HepG2 (cell line): ENCODE measurements around the gene WWC1. TPM values are rescaled to one million over a fixed set of nuclear protein-coding genes. Genes with fewer than 3 reads are reported as not detected.

ENCODE experiments used
- GTF3A ChIP-seq: sonication (generic); formaldehyde crosslinking; conservative IDR thresholded peaks from 2 replicates; pipeline ENCODE4 v1.4.0; 2020; ENCODE audit warnings: mild to moderate bottlenecking, missing genetic modification reagents
- HIVEP1 ChIP-seq: sonication (generic); formaldehyde crosslinking; IDR thresholded peaks from 2 replicates; pipeline ENCODE4 v1.4.0; 2020; ENCODE audit warnings: mild to moderate bottlenecking, missing genetic modification reagents
- MAF1 ChIP-seq: sonication (generic); formaldehyde crosslinking; IDR thresholded peaks from 2 replicates; pipeline ENCODE4 v1.5.0; 2020; ENCODE audit warnings: missing genetic modification reagents, borderline replicate concordance
- PITX1 ChIP-seq: sonication (generic); formaldehyde crosslinking; IDR thresholded peaks from 2 replicates; pipeline ENCODE4 v1.5.1; 2020; ENCODE audit warnings: mild to moderate bottlenecking, missing genetic modification reagents
- RAD21 ChIP-seq: fragments of 450-650 bp; formaldehyde crosslinking; IDR thresholded peaks from 2 replicates; pipeline ENCODE4 v1.5.0; 2020; ENCODE audit warnings: mild to moderate bottlenecking
- RORA ChIP-seq: sonication (generic); formaldehyde crosslinking; IDR thresholded peaks from 2 replicates; pipeline ENCODE4 v1.5.0; 2020; ENCODE audit warnings: mild to moderate bottlenecking, missing genetic modification reagents, moderate library complexity
- SALL2 ChIP-seq: sonication (generic); formaldehyde crosslinking; IDR thresholded peaks from 2 replicates; pipeline ENCODE4 v1.8.1; 2023; ENCODE audit warnings: mild to moderate bottlenecking, missing genetic modification reagents, inconsistent platforms
- TARDBP ChIP-seq: sonication (generic); formaldehyde crosslinking; IDR thresholded peaks from 2 replicates; pipeline ENCODE4 v1.8.0; 2022; ENCODE audit warnings: mild to moderate bottlenecking, missing genetic modification reagents
- THAP11 ChIP-seq: IDR thresholded peaks from 2 replicates; pipeline ENCODE4 v1.6.1; 2016; ENCODE audit warnings: missing biosample characterization, missing genetic modification reagents
- ZFY ChIP-seq: sonication (generic); formaldehyde crosslinking; IDR thresholded peaks from 2 replicates; pipeline ENCODE4 v1.4.0; 2020; ENCODE audit warnings: missing genetic modification reagents
- ZNF670 ChIP-seq: sonication (generic); formaldehyde crosslinking; IDR thresholded peaks from 2 replicates; pipeline ENCODE4 v1.8.0; 2022; ENCODE audit warnings: mild to moderate bottlenecking, missing genetic modification reagents, borderline replicate concordance
- polyA plus RNA-seq, 8 experiments: library from polyadenylated mRNA; depleted of rRNA in 3 of 8; stranded (reverse) in 7 of 8; unstranded in 1 of 8; fragments of >200 nt; fragmentation: Illumina TruSeq in 4 of 8; extraction: Trizol in 4 of 8; gene quantifications; 2 replicates each; pipeline versions ENCODE4 v1.2.1 to v1.2.3, GENCODE V29; 2011 to 2016; ENCODE audit warnings: low read depth in 4 of 8, missing spikeins in 1 of 8, mixed read lengths in 1 of 8; ENCODE audit not compliant: insufficient read depth in 1 of 8
- total RNA-seq, 5 experiments: library from RNA; depleted of rRNA; stranded (reverse); fragments of >200 nt; fragmentation: Illumina TruSeq; extraction: Trizol; gene quantifications; 2 replicates each; pipeline ENCODE4 v1.2.3, GENCODE V29; 2016; ENCODE audit warnings: low read depth in 1 of 5
- TF ChIP-seq, protein P1 (sequence below): sonication (generic); formaldehyde crosslinking; IDR thresholded peaks from 2 replicates; pipeline ENCODE4 v1.5.1; 2020; ENCODE audit warnings: mild to moderate bottlenecking, missing genetic modification reagents, moderate library complexity
- TF ChIP-seq, protein P2 (sequence below): sonication (generic); formaldehyde crosslinking; IDR thresholded peaks from 2 replicates; pipeline ENCODE4 v1.8.0; 2022; ENCODE audit warnings: missing genetic modification reagents, mild to moderate bottlenecking, inconsistent platforms, borderline replicate concordance
- TF ChIP-seq, protein P3 (sequence below): sonication (generic); formaldehyde crosslinking; IDR thresholded peaks from 2 replicates; pipeline ENCODE4 v1.5.1; 2020; ENCODE audit warnings: mild to moderate bottlenecking, missing genetic modification reagents, borderline replicate concordance
- TF ChIP-seq, protein P4 (sequence below): IDR thresholded peaks from 2 replicates; pipeline ENCODE4 v1.6.1; 2016; ENCODE audit warnings: low read depth, missing genetic modification reagents, missing compliant biosample characterization

WWC1 gene
- total and polyA plus RNA-seq, 2 of the 13 experiments (the other 11 are each of a cell fraction or from before 2014, with no cell fraction given), result 8.3 to 17.9 TPM

DNA sequence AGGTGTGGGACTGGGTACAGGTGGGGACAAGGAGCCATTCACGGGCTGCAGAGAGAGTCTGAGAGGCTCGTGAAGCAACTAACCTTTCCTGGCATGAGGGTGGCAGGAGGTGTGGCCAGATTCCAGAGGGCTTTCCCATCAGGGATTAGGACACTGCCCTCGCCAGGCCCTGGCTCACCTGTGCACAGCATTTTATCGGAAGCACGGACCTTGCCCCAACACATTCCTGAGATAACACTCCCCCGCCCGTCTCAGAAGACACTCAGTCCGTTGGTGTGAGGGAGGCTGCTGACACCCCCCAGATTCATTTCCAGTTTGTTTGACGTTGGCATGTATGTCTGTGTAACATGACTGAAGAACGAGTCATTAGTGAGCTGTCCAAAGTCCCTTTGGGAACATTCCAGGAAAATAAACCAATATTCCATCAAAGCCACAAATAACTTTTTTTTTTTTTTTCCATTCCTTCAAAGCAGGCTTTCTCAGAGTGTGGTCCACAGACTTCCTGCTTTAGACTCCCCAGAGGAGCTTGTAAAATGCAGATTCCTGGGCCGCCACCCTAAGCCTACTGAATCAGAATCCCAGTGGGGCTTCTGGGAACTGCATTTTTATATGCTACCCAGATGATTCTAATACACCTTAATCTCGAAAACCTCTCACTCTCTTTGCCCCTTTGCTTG is 23.4 kb downstream of the WWC1 start (continued):
- TF ChIP-seq, protein P1, sequence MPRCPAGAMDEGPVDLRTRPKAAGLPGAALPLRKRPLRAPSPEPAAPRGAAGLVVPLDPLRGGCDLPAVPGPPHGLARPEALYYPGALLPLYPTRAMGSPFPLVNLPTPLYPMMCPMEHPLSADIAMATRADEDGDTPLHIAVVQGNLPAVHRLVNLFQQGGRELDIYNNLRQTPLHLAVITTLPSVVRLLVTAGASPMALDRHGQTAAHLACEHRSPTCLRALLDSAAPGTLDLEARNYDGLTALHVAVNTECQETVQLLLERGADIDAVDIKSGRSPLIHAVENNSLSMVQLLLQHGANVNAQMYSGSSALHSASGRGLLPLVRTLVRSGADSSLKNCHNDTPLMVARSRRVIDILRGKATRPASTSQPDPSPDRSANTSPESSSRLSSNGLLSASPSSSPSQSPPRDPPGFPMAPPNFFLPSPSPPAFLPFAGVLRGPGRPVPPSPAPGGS (CRISPR knock-in tag), result no peak
- TF ChIP-seq GTF3A (CRISPR knock-in tag) (0 out of 2 replicates have a peak, but pooled peaks have one; percentile 35), HIVEP1 (CRISPR knock-in tag) (0 out of 2 replicates have a peak, but pooled peaks have one; percentile 24), ZNF670 (CRISPR knock-in tag) (peak; percentile 51; the same call in 1 of the 2 replicates), MAF1 (CRISPR knock-in tag) (no peak), ZFY (no peak), RAD21 (CRISPR knock-in tag) (peak; percentile 29; the same call in 1 of the 2 replicates), THAP11 (peak; percentile 33; the same call in 1 of the 2 replicates), PITX1 (CRISPR knock-in tag) (peak; percentile 92), RORA (CRISPR knock-in tag) (no peak), TARDBP (CRISPR knock-in tag) (0 out of 2 replicates have a peak, but pooled peaks have one; percentile 39), SALL2 (CRISPR knock-in tag) (no peak)
- TF ChIP-seq, protein P2, sequence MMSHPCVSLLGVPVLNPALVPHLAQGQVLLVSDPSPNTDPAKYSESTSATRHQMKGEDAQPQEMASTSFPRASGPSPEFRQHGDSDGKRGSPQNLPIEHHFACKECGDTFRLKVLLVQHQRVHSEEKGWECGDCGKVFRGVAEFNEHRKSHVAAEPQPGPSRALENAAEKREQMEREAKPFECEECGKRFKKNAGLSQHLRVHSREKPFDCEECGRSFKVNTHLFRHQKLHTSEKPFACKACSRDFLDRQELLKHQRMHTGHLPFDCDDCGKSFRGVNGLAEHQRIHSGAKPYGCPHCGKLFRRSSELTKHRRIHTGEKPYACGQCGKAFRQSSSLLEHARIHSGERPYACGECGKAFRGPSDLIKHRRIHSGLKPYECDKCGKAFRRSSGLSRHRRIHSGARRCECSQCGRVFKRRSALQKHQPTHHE (CRISPR knock-in tag), result no peak
- TF ChIP-seq, protein P3, sequence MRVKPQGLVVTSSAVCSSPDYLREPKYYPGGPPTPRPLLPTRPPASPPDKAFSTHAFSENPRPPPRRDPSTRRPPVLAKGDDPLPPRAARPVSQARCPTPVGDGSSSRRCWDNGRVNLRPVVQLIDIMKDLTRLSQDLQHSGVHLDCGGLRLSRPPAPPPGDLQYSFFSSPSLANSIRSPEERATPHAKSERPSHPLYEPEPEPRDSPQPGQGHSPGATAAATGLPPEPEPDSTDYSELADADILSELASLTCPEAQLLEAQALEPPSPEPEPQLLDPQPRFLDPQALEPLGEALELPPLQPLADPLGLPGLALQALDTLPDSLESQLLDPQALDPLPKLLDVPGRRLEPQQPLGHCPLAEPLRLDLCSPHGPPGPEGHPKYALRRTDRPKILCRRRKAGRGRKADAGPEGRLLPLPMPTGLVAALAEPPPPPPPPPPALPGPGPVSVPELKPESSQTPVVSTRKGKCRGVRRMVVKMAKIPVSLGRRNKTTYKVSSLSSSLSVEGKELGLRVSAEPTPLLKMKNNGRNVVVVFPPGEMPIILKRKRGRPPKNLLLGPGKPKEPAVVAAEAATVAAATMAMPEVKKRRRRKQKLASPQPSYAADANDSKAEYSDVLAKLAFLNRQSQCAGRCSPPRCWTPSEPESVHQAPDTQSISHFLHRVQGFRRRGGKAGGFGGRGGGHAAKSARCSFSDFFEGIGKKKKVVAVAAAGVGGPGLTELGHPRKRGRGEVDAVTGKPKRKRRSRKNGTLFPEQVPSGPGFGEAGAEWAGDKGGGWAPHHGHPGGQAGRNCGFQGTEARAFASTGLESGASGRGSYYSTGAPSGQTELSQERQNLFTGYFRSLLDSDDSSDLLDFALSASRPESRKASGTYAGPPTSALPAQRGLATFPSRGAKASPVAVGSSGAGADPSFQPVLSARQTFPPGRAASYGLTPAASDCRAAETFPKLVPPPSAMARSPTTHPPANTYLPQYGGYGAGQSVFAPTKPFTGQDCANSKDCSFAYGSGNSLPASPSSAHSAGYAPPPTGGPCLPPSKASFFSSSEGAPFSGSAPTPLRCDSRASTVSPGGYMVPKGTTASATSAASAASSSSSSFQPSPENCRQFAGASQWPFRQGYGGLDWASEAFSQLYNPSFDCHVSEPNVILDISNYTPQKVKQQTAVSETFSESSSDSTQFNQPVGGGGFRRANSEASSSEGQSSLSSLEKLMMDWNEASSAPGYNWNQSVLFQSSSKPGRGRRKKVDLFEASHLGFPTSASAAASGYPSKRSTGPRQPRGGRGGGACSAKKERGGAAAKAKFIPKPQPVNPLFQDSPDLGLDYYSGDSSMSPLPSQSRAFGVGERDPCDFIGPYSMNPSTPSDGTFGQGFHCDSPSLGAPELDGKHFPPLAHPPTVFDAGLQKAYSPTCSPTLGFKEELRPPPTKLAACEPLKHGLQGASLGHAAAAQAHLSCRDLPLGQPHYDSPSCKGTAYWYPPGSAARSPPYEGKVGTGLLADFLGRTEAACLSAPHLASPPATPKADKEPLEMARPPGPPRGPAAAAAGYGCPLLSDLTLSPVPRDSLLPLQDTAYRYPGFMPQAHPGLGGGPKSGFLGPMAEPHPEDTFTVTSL (CRISPR knock-in tag), result peak; percentile 63
- TF ChIP-seq, protein P4, sequence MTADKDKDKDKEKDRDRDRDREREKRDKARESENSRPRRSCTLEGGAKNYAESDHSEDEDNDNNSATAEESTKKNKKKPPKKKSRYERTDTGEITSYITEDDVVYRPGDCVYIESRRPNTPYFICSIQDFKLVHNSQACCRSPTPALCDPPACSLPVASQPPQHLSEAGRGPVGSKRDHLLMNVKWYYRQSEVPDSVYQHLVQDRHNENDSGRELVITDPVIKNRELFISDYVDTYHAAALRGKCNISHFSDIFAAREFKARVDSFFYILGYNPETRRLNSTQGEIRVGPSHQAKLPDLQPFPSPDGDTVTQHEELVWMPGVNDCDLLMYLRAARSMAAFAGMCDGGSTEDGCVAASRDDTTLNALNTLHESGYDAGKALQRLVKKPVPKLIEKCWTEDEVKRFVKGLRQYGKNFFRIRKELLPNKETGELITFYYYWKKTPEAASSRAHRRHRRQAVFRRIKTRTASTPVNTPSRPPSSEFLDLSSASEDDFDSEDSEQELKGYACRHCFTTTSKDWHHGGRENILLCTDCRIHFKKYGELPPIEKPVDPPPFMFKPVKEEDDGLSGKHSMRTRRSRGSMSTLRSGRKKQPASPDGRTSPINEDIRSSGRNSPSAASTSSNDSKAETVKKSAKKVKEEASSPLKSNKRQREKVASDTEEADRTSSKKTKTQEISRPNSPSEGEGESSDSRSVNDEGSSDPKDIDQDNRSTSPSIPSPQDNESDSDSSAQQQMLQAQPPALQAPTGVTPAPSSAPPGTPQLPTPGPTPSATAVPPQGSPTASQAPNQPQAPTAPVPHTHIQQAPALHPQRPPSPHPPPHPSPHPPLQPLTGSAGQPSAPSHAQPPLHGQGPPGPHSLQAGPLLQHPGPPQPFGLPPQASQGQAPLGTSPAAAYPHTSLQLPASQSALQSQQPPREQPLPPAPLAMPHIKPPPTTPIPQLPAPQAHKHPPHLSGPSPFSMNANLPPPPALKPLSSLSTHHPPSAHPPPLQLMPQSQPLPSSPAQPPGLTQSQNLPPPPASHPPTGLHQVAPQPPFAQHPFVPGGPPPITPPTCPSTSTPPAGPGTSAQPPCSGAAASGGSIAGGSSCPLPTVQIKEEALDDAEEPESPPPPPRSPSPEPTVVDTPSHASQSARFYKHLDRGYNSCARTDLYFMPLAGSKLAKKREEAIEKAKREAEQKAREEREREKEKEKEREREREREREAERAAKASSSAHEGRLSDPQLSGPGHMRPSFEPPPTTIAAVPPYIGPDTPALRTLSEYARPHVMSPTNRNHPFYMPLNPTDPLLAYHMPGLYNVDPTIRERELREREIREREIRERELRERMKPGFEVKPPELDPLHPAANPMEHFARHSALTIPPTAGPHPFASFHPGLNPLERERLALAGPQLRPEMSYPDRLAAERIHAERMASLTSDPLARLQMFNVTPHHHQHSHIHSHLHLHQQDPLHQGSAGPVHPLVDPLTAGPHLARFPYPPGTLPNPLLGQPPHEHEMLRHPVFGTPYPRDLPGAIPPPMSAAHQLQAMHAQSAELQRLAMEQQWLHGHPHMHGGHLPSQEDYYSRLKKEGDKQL (CRISPR knock-in tag), result peak; percentile 52; the same call in 1 of the 2 replicates
